Activated naive CD8-positive, alpha-beta T cell treated with anti-CD3 and anti-CD28 coated beads, Interleukin-2, amount 10 ng/mL, durations not matched to agents 7 days and 5 days (primary cell): Measurements from ENCODE around the gene FOXA1. TPM values are rescaled to one million over a fixed set of nuclear protein-coding genes. Genes with fewer than 3 reads are reported as not detected.

ENCODE experiments used
- ATAC-seq: fragments of 150-1000 bp; cut with Tn5 transposase; one replicate; pipeline ENCODE4 v1.10.0; 2021; ENCODE audit warnings: low read depth, moderate library complexity
- POLR2A ChIA-PET: fragments of 350-600 bp; sonication (Branson Sonifier 250); formaldehyde crosslinking; loops from one replicate; lab custom pipeline; 2021; ENCODE audit warnings: antibody characterized with exemption; lab: Charles Lee
- DNase-seq: peaks from one replicate; pipeline ENCODE4 v3.0.0; 2021
- H3K27ac Mint-ChIP-seq: one replicate; pipeline ENCODE4 v1.8.0; 2022; ENCODE audit warnings: mild to moderate bottlenecking, mixed read lengths
- H3K27me3 Mint-ChIP-seq: one replicate; pipeline ENCODE4 v1.8.0; 2022; ENCODE audit warnings: mild to moderate bottlenecking, moderate library complexity, mixed read lengths
- H3K36me3 Mint-ChIP-seq: one replicate; pipeline ENCODE4 v1.8.0; 2021; ENCODE audit warnings: mild to moderate bottlenecking, mixed read lengths
- H3K4me1 Mint-ChIP-seq: one replicate; pipeline ENCODE4 v1.8.0; 2021; ENCODE audit warnings: mixed read lengths
- H3K4me3 Mint-ChIP-seq: one replicate; pipeline ENCODE4 v1.8.0; 2022; ENCODE audit warnings: mild to moderate bottlenecking, moderate library complexity, mixed read lengths
- H3K9me3 Mint-ChIP-seq: one replicate; pipeline ENCODE4 v1.8.0; 2021; ENCODE audit warnings: mixed read lengths
- total RNA-seq, 2 experiments: library from RNA; stranded (reverse); gene quantifications; one replicate each; pipeline ENCODE4 v1.2.3, GENCODE V29; 2021

FOXA1 gene
- total RNA-seq, 2 experiments from 2014 or later: not detected

- Mint-ChIP-seq H3K4me1 (no peaks in the 10 kb centered on the region), H3K27me3 (no peaks in the 10 kb centered on the region), H3K9me3 (no peaks in the 10 kb centered on the region), H3K27ac (no peak overlapping the region), H3K36me3 (no peaks in the 10 kb centered on the region), H3K4me3 (no peak overlapping the region)
- ATAC-seq (no peak), DNase-seq (no peak)
- POLR2A ChIA-PET: no interaction called here
Measured at GRCh38 chr14:37546621-37547447, 48.2 kb downstream of the FOXA1 start.

DNA sequence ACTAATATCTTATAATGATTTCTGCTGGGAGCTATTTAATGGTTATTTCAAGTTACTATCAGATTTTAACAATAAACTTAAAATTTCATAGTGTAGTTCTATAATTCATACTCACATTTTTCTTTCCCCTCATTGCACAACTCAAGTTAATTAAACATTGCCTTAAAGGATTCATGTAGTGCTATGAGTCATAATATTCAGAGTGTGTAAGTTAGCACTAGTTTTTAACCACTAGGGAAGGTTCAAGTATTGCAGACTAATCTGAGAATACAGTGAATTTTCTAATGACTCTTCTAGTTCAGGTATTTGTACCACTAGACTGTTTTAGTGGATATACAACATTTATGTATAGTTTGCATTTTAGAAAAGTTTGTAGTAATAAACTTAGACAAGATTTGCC, 49.9 kb downstream of the FOXA1 start:
- no peaks in the 10 kb centered on the region for H3K27me3 Mint-ChIP-seq
- no peaks in the 10 kb centered on the region for H3K36me3 Mint-ChIP-seq
- POLR2A ChIA-PET: no interaction called here

GRCh38 chr14:37544407-37544806, 50.6 kb downstream of the FOXA1 start:
- DNase-seq: no peak
- H3K9me3 Mint-ChIP-seq: no peaks in the 10 kb centered on the region
- no peak overlapping the region for H3K4me3 Mint-ChIP-seq
- H3K27ac Mint-ChIP-seq: no peak overlapping the region
- H3K4me1 Mint-ChIP-seq: no peaks in the 10 kb centered on the region
- no peaks in the 10 kb centered on the region for H3K27me3 Mint-ChIP-seq
- ATAC-seq: no peak
- no peaks in the 10 kb centered on the region for H3K36me3 Mint-ChIP-seq
- POLR2A ChIA-PET: no interaction called here

More for the DNA sequence above, 49.9 kb downstream of the FOXA1 start:
- DNase-seq (no peak), ATAC-seq (no peak)
- Mint-ChIP-seq H3K27ac (no peak overlapping the region), H3K4me1 (no peaks in the 10 kb centered on the region), H3K9me3 (no peaks in the 10 kb centered on the region), H3K4me3 (no peak overlapping the region)

DNA sequence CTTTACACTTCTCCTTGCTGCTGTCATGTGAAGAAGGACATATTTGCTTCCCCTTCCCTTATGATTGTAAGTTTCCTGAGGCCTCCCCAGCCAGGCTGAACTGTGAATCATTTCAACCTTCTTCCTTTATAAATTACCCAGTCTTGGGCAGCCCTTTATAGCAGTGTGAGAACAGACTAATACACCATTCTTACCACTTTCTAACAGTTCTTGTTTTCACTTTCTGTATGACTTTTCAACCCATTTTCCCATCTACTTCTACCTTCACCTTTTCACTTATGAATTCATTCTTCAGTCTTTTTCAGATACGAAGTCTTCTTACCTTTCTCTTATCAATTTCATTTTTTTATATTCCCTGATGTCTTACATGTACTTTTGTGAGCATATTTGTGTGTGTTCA, 55.1 kb downstream of the FOXA1 start:
- H3K36me3 Mint-ChIP-seq: no peaks in the 10 kb centered on the region
- DNase-seq: no peak
- POLR2A ChIA-PET: no interaction called here
- H3K9me3 Mint-ChIP-seq: peaks cover 1% of the 10 kb centered on the region
- H3K27ac Mint-ChIP-seq: no peak overlapping the region
- H3K4me3 Mint-ChIP-seq: no peak overlapping the region
- no peak for ATAC-seq
- no peaks in the 10 kb centered on the region for H3K4me1 Mint-ChIP-seq
- H3K27me3 Mint-ChIP-seq: no peaks in the 10 kb centered on the region

Other genes with a start within 250 kb of the FOXA1 start
- not detected for gene TTC6, start 380 bp upstream of the FOXA1 start, total RNA-seq